K562 (cell line): Measurements from ENCODE around the gene PPP1R12C. TPM values are rescaled to one million over a fixed set of nuclear protein-coding genes. Genes with fewer than 3 reads are reported as not detected.
A peak's percentile ranks its signal among the peaks of the same experiment; 100 is the strongest.

Source experiments
- ASH1L ChIP-seq: fragments of 450-650 bp; IDR thresholded peaks from 2 replicates; pipeline ENCODE4 v1.6.1; 2018; ENCODE audit warnings: borderline replicate concordance, mild to moderate bottlenecking, low read depth; ENCODE audit not compliant: partially characterized antibody
- ELF1 ChIP-seq: fragments of 200-800 bp; sonication (Bioruptor generic); IDR thresholded peaks from 2 replicates; pipeline ENCODE4 v1.6.1; 2016; ENCODE audit warnings: missing genetic modification characterization, missing compliant biosample characterization
- ETV1 ChIP-seq: fragments of 450-650 bp; conservative IDR thresholded peaks from 2 replicates; pipeline ENCODE4 v1.6.1; 2016; ENCODE audit warnings: missing genetic modification characterization, control low read depth, low read depth, missing compliant biosample characterization
- FOXK1 ChIP-seq: sonication (generic); formaldehyde crosslinking; IDR thresholded peaks from 2 replicates; pipeline ENCODE4 v1.8.0; 2022; ENCODE audit warnings: missing genetic modification reagents, mild to moderate bottlenecking, borderline replicate concordance
- FOXK2 ChIP-seq, 2 experiments: fragments of 450-650 bp; IDR thresholded peaks in 1 of 2; conservative IDR thresholded peaks in 1 of 2; 2 replicates each; pipeline ENCODE4 v1.6.1; 2016; ENCODE audit warnings: low read depth in 2 of 2, mild to moderate bottlenecking in 1 of 2
- LARP7 ChIP-seq: fragments of 450-650 bp; IDR thresholded peaks from 2 replicates; pipeline ENCODE4 v1.6.1; 2016
- NR2C2 ChIP-seq, 2 experiments: fragments of 200-800 bp in 1 of 2; sonication (Bioruptor generic) in 1 of 2; sonication (generic) in 1 of 2; formaldehyde crosslinking in 1 of 2; IDR thresholded peaks; 2 replicates each; pipeline versions ENCODE4 v1.6.1 to v1.8.0; 2016 to 2022; ENCODE audit warnings: mild to moderate bottlenecking in 1 of 2, missing compliant biosample characterization in 1 of 2, missing genetic modification characterization in 1 of 2, missing genetic modification reagents in 1 of 2
- TEAD1 ChIP-seq, 2 experiments: fragments of 450-650 bp in 1 of 2; sonication (generic) in 1 of 2; formaldehyde crosslinking; IDR thresholded peaks; 2 replicates each; pipeline versions ENCODE4 v1.4.0 to v1.8.0; 2020 to 2022; ENCODE audit warnings: mild to moderate bottlenecking in 2 of 2, missing genetic modification reagents in 1 of 2
- ZBTB40 ChIP-seq, 2 experiments: fragments of 450-650 bp in 1 of 2; sonication (generic) in 1 of 2; formaldehyde crosslinking in 1 of 2; IDR thresholded peaks; 2 replicates each; pipeline versions ENCODE4 v1.7.1 to v1.9.0; 2016 to 2022; ENCODE audit warnings: inconsistent platforms in 1 of 2, mild to moderate bottlenecking in 1 of 2, missing genetic modification reagents in 1 of 2
- polyA plus RNA-seq, 8 experiments: library from polyadenylated mRNA; depleted of rRNA in 4 of 8; stranded (reverse) in 5 of 8; unstranded in 3 of 8; fragments of >200 nt; fragmentation: Nextera tagmentation in 2 of 8; fragmentation: Illumina TruSeq in 1 of 8; extraction: Ambion mirVana in 2 of 8; extraction: Trizol in 1 of 8; gene quantifications; 2 replicates each; pipeline versions ENCODE4 v1.2.1 to v1.2.3, GENCODE V29; 2011 to 2014; ENCODE audit warnings: inconsistent platforms in 1 of 8, missing spikeins in 1 of 8
- total RNA-seq, 7 experiments: library from RNA; depleted of rRNA in 6 of 7; stranded (reverse); fragments of >200 nt in 6 of 7; fragmentation: Illumina TruSeq in 2 of 7; extraction: Trizol in 2 of 7; gene quantifications; 2 replicates each; pipeline versions ENCODE4 v1.2.1 to v1.2.3, GENCODE V29; 2011 to 2021; ENCODE audit warnings: low replicate concordance in 1 of 7
- TF ChIP-seq, protein P1 (sequence below): fragments of 450-650 bp; IDR thresholded peaks from 2 replicates; pipeline ENCODE4 v1.6.1; 2016; ENCODE audit warnings: low read depth

PPP1R12C gene
- total and polyA plus RNA-seq, 9 of the 15 experiments (the other 6 are each of a cell fraction or from before 2014, with no cell fraction given): 1.8 to 136 (median 33.7) TPM

DNA sequence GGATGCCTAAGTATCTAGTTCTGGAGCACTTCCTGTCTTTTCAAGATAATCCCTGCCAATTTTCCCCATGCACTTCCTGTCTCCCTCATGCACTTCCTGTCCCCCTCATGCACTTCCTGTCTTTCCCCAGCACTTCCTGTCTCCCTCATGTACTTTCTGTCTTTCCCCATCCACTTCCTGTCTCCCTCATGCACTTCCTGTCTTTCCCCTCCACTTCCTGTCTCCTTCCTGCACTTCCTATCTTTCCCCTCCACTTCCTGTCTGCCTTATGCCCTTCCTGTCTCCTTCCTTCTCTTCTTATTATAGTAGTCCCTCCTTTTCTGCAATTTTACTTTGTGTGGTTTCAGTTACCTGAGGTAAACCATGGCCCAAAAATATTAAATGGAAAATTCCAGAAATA lies 34.6 kb upstream of the PPP1R12C start (continued):
- TF ChIP-seq ZBTB40 (IDR thresholded peaks at IDR 0.05) (peak; percentile 98), ZBTB40 (CRISPR knock-in tag; IDR thresholded peaks at IDR 0.05) (no peak), ASH1L (peak; percentile 84), ETV1 (peak; percentile 81), NR2C2 (CRISPR knock-in tag; IDR thresholded peaks at IDR 0.05) (no peak), NR2C2 (tag; IDR thresholded peaks at IDR 0.05) (peak; percentile 42), LARP7 (peak; percentile 81; the same call in 1 of the 2 replicates), TEAD1 (CRISPR knock-in tag; IDR thresholded peaks at IDR 0.05) (no peak), FOXK2 (conservative IDR thresholded peaks at IDR 0.05 in 1 of 2, IDR thresholded peaks at IDR 0.05 in 1 of 2; ENCODE audit: low read depth in 2 of 2) (peak; percentile 33 to 80; a peak in 2 of 4 replicates), ELF1 (tag) (peak; percentile 95), FOXK1 (CRISPR knock-in tag) (no peak)
- TF ChIP-seq, protein P1, sequence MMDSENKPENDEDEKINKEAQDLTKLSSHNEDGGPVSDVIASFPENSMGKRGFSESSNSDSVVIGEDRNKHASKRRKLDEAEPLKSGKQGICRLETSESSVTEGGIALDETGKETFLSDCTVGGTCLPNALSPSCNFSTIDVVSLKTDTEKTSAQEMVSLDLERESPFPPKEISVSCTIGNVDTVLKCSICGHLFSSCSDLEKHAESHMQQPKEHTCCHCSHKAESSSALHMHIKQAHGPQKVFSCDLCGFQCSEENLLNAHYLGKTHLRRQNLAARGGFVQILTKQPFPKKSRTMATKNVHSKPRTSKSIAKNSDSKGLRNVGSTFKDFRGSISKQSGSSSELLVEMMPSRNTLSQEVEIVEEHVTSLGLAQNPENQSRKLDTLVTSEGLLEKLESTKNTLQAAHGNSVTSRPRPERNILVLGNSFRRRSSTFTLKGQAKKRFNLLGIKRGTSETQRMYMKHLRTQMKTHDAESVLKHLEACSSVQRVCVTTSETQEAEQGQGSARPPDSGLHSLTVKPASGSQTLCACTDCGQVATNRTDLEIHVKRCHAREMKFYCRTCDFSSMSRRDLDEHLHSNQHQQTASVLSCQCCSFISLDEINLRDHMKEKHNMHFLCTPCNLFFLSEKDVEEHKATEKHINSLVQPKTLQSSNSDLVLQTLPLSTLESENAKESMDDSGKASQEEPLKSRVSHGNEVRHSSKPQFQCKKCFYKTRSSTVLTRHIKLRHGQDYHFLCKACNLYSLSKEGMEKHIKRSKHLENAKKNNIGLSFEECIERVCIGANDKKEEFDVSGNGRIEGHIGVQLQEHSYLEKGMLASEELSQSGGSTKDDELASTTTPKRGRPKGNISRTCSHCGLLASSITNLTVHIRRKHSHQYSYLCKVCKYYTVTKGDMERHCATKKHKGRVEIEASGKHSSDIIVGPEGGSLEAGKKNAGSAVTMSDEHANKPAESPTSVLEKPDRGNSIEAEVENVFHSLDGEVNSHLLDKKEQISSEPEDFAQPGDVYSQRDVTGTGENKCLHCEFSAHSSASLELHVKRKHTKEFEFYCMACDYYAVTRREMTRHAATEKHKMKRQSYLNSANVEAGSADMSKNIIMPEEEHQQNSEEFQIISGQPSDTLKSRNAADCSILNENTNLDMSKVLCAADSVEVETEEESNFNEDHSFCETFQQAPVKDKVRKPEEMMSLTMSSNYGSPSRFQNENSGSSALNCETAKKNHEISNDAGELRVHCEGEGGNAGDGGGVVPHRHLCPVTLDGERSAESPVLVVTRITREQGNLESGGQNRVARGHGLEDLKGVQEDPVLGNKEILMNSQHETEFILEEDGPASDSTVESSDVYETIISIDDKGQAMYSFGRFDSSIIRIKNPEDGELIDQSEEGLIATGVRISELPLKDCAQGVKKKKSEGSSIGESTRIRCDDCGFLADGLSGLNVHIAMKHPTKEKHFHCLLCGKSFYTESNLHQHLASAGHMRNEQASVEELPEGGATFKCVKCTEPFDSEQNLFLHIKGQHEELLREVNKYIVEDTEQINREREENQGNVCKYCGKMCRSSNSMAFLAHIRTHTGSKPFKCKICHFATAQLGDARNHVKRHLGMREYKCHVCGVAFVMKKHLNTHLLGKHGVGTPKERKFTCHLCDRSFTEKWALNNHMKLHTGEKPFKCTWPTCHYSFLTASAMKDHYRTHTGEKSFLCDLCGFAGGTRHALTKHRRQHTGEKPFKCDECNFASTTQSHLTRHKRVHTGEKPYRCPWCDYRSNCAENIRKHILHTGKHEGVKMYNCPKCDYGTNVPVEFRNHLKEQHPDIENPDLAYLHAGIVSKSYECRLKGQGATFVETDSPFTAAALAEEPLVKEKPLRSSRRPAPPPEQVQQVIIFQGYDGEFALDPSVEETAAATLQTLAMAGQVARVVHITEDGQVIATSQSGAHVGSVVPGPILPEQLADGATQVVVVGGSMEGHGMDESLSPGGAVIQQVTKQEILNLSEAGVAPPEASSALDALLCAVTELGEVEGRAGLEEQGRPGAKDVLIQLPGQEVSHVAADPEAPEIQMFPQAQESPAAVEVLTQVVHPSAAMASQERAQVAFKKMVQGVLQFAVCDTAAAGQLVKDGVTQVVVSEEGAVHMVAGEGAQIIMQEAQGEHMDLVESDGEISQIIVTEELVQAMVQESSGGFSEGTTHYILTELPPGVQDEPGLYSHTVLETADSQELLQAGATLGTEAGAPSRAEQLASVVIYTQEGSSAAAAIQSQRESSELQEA: peak; percentile 24; the same call in 1 of the 2 replicates
